ENCODE data around the gene SNTN.

DNA sequence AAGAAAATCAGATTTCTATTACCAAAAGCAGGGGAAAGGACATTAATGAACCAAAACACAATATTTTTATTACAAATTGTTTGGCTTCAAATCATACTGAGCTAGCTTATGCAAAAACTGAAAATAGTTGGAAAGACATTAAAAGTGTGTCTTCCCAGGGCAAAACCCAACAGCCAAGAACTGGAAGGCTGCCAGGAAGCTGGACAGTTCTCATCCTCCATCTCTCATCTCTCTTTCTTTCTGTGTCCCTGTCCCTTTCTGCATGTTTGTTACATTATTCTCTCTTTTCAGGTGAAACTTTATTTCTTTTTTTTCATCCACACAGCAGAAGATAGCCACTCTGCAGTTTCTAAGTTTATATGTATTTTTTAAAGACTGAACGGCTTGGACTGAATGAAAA, 41.1 kb upstream of the SNTN start:
- TF ChIP-seq, protein P1, sequence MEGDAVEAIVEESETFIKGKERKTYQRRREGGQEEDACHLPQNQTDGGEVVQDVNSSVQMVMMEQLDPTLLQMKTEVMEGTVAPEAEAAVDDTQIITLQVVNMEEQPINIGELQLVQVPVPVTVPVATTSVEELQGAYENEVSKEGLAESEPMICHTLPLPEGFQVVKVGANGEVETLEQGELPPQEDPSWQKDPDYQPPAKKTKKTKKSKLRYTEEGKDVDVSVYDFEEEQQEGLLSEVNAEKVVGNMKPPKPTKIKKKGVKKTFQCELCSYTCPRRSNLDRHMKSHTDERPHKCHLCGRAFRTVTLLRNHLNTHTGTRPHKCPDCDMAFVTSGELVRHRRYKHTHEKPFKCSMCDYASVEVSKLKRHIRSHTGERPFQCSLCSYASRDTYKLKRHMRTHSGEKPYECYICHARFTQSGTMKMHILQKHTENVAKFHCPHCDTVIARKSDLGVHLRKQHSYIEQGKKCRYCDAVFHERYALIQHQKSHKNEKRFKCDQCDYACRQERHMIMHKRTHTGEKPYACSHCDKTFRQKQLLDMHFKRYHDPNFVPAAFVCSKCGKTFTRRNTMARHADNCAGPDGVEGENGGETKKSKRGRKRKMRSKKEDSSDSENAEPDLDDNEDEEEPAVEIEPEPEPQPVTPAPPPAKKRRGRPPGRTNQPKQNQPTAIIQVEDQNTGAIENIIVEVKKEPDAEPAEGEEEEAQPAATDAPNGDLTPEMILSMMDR (IDR thresholded peaks at IDR 0.05): no peak
- no peak for TF ChIP-seq POLR2A (IDR thresholded peaks at IDR 0.05)
